Lung (tissue), 16 donors: ENCODE data around the gene CHD6. TPM values are rescaled to one million over a fixed set of nuclear protein-coding genes. Genes with fewer than 3 reads are reported as not detected.

Experiments
- ATAC-seq: fragments of 200-7000 bp; cut with Tn5 transposase; one replicate; pipeline ENCODE4 v1.9.1; 2020; ENCODE audit warnings: moderate number of reproducible peaks; ENCODE audit not compliant: insufficient read depth, low FRiP score
- DNase-seq, 3 donors: peaks; one replicate each; pipeline ENCODE4 v3.0.0-alpha.2; 2013 to 2017
- H3K27ac ChIP-seq, 2 donors: one replicate each; pipeline ENCODE4 v1.5.1; 2013; ENCODE audit warnings: mild to moderate bottlenecking in 2 of 2, moderate library complexity in 2 of 2, control low read depth in 1 of 2, inconsistent platforms in 1 of 2, low read depth in 1 of 2, low read length in 1 of 2
- H3K27me3 ChIP-seq, 3 donors: one replicate each; pipeline ENCODE4 v1.5.1; 2013; ENCODE audit warnings: low read length in 2 of 3; ENCODE audit not compliant: control insufficient read depth in 3 of 3, insufficient read depth in 3 of 3
- H3K36me3 ChIP-seq, 4 donors: one replicate each; pipeline ENCODE4 v1.5.1; 2013; ENCODE audit warnings: low read length in 4 of 4, mild to moderate bottlenecking in 1 of 4, moderate library complexity in 1 of 4; ENCODE audit not compliant: control insufficient read depth in 4 of 4, insufficient read depth in 4 of 4
- H3K4me1 ChIP-seq, 5 donors: one replicate each; pipeline ENCODE4 v1.5.1; 2013; ENCODE audit warnings: low read length in 5 of 5, mild to moderate bottlenecking in 2 of 5, moderate library complexity in 1 of 5; ENCODE audit not compliant: control insufficient read depth in 5 of 5, insufficient read depth in 5 of 5
- H3K4me3 ChIP-seq: one replicate; pipeline ENCODE4 v1.5.1; 2013; ENCODE audit warnings: mild to moderate bottlenecking, control low read depth, moderate library complexity
- H3K9ac ChIP-seq, 2 donors: one replicate each; pipeline ENCODE4 v1.5.1; 2013; ENCODE audit warnings: low read length in 2 of 2, control low read depth in 1 of 2; ENCODE audit not compliant: insufficient read depth in 1 of 2
- H3K9me3 ChIP-seq, 4 donors: one replicate each; pipeline ENCODE4 v1.5.1; 2013; ENCODE audit warnings: low read length in 3 of 4, mild to moderate bottlenecking in 1 of 4, moderate library complexity in 1 of 4; ENCODE audit not compliant: control insufficient read depth in 4 of 4, insufficient read depth in 3 of 4
- WGBS, 2 donors: extraction: QIAGEN DNeasy Blood & Tissue Kit; methylation state at CpG; one replicate each; pipeline ENCODE4 v1.1.7; 2013; 5-methylcytosine and 5-hydroxymethylcytosine counted together
- long read RNA-seq, 5 donors: transcript quantifications; one replicate each; lab custom pipeline, GENCODE V29; 2026
- polyA plus RNA-seq, 2 donors: library from polyadenylated mRNA; stranded (reverse); fragments of 200-250 nt; gene quantifications; one replicate each; pipeline ENCODE4 v1.2.1, GENCODE V29; 2013
- total RNA-seq, 2 donors: library from RNA; depleted of rRNA in 1 of 2; stranded (reverse); fragments of >200 nt in 1 of 2; gene quantifications; one replicate each; pipeline ENCODE4 v1.2.1, GENCODE V29; 2014 to 2021
- TF ChIP-seq, protein P1 (sequence below): IDR thresholded peaks from 2 replicates; pipeline ENCODE4 v1.5.1; 2012; ENCODE audit warnings: mild to moderate bottlenecking; ENCODE audit errors: control extremely low read depth, extremely low read depth
- donor health status: control.
- donor health status: control.
- donor health status: Bipolar disorder and iron deficiency.
- donor health status: healthy.
- donor health status: DM: yes; HTN: yes; CAD: no.

Gene CHD6, protein sequence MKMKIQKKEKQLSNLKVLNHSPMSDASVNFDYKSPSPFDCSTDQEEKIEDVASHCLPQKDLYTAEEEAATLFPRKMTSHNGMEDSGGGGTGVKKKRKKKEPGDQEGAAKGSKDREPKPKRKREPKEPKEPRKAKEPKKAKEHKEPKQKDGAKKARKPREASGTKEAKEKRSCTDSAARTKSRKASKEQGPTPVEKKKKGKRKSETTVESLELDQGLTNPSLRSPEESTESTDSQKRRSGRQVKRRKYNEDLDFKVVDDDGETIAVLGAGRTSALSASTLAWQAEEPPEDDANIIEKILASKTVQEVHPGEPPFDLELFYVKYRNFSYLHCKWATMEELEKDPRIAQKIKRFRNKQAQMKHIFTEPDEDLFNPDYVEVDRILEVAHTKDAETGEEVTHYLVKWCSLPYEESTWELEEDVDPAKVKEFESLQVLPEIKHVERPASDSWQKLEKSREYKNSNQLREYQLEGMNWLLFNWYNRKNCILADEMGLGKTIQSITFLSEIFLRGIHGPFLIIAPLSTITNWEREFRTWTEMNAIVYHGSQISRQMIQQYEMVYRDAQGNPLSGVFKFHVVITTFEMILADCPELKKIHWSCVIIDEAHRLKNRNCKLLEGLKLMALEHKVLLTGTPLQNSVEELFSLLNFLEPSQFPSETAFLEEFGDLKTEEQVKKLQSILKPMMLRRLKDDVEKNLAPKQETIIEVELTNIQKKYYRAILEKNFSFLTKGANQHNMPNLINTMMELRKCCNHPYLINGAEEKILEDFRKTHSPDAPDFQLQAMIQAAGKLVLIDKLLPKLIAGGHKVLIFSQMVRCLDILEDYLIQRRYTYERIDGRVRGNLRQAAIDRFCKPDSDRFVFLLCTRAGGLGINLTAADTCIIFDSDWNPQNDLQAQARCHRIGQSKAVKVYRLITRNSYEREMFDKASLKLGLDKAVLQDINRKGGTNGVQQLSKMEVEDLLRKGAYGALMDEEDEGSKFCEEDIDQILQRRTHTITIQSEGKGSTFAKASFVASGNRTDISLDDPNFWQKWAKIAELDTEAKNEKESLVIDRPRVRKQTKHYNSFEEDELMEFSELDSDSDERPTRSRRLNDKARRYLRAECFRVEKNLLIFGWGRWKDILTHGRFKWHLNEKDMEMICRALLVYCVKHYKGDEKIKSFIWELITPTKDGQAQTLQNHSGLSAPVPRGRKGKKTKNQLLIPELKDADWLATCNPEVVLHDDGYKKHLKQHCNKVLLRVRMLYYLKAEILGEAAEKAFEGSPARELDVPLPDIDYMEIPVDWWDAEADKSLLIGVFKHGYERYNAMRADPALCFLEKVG (N-terminal part only)
- total RNA-seq (10 to 100 TPM; 32.5 to 95.3 TPM), polyA plus RNA-seq (1 to 10 TPM; 5.0 to 9.4 TPM)
- long read RNA-seq, donor 1, transcript CHD6-208 (3 exons, 2,829 nt), result major isoform, 17 of 23 reads
- long read RNA-seq, donor 1, partial matches to known transcripts, result 5 of 23 reads
- long read RNA-seq, donor 1, other reads (novel, unspliced or antisense), result 0 of 23 reads
- long read RNA-seq, donor 2, partial matches to known transcripts, result 6 of 9 reads
- long read RNA-seq, donor 2, other reads (novel, unspliced or antisense), result 0 of 9 reads
- long read RNA-seq, donor 3, transcript CHD6-208 (3 exons, 2,829 nt), result major isoform, 9 of 11 reads
- long read RNA-seq, donor 3, partial matches to known transcripts, result 0 of 11 reads
- long read RNA-seq, donor 3, other reads (novel, unspliced or antisense), result 0 of 11 reads
- long read RNA-seq, donor 4, partial matches to known transcripts, result 0 of 3 reads
- long read RNA-seq, donor 4, other reads (novel, unspliced or antisense), result 0 of 3 reads
- long read RNA-seq, donor 5, transcript CHD6-208 (3 exons, 2,829 nt), result major isoform, 14 of 15 reads
- long read RNA-seq, donor 5, partial matches to known transcripts, result 0 of 15 reads
- long read RNA-seq, donor 5, other reads (novel, unspliced or antisense), result 0 of 15 reads

DNA sequence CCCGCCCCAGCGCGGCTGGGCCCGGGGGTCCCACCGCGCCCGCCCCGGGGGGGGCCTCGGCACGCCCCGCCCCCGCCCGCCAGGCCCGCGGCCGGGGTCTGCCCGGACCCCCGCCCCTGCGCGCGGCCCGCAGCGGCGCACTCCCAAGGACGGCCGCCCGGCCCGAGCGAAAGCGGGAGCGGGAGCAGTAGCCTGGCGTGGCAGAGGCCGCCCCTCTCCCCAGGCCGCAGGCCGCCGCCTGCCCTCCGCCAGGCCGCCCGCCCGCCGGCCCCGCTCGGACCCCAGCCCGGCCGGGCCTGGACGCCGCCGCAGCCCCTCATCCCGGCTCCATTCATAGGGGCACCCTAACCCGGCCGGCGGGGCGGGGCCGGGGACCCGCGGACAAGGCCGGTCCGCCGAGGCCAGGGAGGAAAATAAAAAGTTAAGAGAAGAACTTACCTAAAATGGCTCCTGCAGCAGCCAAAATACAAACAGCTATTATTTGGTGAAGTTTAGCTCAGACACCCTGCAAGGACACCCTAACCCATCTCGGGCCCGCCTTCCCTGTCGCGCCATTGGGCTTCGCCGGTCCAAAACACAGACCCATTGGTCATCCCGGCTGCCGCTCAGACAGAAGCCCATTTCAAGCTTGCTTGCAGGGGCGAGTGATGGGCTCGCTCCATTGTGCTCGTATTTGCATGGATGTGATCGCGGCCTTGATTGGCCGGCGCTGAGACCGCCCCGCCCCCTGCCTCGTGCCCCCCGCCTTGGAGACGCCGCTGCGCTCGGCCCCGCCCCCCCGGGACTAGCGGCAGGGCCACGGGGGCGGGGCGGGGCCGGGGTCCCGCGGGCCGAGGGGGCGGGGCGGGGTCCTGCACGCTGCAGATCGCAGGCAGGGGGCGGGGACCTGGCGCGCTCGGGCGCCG, at the start of gene CHD6:
Gene CHD6 (minus strand): TSS at position 476 of the 905 bp plus-strand sequence. CDS start 67,040 bp downstream, outside the sequence.
- DNase-seq (peak; percentile 99 to 100 (median 100)), ATAC-seq (peak; percentile 98)
- H3K27me3 ChIP-seq, result no peaks in the 10 kb centered on the region
- H3K4me3 ChIP-seq, result peak within 1 kb of the TSS; percentile 76
- WGBS, 2 donors, result 1% methylated on average over 51 to 102 of the region's 102 CpGs
- no peaks in the 10 kb centered on the region for H3K36me3 ChIP-seq
- TF ChIP-seq, protein P1, sequence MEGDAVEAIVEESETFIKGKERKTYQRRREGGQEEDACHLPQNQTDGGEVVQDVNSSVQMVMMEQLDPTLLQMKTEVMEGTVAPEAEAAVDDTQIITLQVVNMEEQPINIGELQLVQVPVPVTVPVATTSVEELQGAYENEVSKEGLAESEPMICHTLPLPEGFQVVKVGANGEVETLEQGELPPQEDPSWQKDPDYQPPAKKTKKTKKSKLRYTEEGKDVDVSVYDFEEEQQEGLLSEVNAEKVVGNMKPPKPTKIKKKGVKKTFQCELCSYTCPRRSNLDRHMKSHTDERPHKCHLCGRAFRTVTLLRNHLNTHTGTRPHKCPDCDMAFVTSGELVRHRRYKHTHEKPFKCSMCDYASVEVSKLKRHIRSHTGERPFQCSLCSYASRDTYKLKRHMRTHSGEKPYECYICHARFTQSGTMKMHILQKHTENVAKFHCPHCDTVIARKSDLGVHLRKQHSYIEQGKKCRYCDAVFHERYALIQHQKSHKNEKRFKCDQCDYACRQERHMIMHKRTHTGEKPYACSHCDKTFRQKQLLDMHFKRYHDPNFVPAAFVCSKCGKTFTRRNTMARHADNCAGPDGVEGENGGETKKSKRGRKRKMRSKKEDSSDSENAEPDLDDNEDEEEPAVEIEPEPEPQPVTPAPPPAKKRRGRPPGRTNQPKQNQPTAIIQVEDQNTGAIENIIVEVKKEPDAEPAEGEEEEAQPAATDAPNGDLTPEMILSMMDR, result no peak
- H3K9me3 ChIP-seq, result no peaks in the 10 kb centered on the region
- H3K27ac ChIP-seq, result peak within 1 kb of the TSS; percentile 87 to 94
- H3K4me1 ChIP-seq, result peaks cover 3 to 30% (median 15%) of the 10 kb centered on the region in 5 donors
- peak within 1 kb of the TSS; percentile 32 to 66 for H3K9ac ChIP-seq

DNA sequence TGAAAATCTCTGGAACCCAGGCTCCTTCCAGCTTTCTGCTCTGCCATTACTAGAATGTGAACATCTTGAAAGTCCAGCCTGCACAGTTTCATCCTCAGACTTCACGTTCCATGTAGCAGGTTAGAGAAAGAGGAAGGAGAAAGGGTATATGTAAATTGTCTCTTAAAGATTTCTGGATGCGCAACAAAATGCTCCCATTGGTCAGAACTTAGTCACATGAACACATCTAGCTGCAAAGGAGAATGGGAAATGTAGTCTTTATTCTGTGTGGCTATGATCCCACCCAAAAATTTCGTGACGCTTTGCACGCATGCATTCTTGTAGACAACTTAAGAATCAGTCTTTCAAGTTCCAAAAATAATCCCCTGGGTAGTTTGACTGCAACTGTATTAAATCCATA, 46.4 kb upstream of the CHD6 start:
- peaks cover 0 to 1% (median 0%) of the 10 kb centered on the region in 4 donors for H3K9me3 ChIP-seq
- H3K27ac ChIP-seq, result no peak overlapping the region
- no peak overlapping the region for H3K4me3 ChIP-seq
- no peak for DNase-seq
- no peaks in the 10 kb centered on the region for H3K4me1 ChIP-seq
- WGBS, 2 donors, result 57 to 62% methylated on average over 5 of the region's 5 CpGs
- no peak for ATAC-seq
- H3K27me3 ChIP-seq, result no peaks in the 10 kb centered on the region
- no peaks in the 10 kb centered on the region for H3K36me3 ChIP-seq
- TF ChIP-seq, protein P1, result no peak
- H3K9ac ChIP-seq, result no peak overlapping the region
